Retinal pigment epithelial cell (primary cell): Measurements from ENCODE around the gene AXL.
"Not testable (repeated sequence)": the region's sequence is repeated elsewhere in the genome, so short reads cannot be mapped to it uniquely, and the experiment has no call there.

Experiments
- DNase-seq: peaks from one replicate; pipeline ENCODE4 v3.0.0-alpha.2; 2010; ENCODE audit warnings: low read depth
- H3K4me3 ChIP-seq: 2 replicates; pipeline ENCODE4 v1.5.1; 2011; ENCODE audit warnings: mild to moderate bottlenecking, low read length, control low read depth, moderate library complexity
- CTCF ChIP-seq: conservative IDR thresholded peaks from 2 replicates; pipeline ENCODE4 v1.5.1; 2011; ENCODE audit warnings: low read depth, low read length, control low read depth, inconsistent platforms

The AXL gene

GRCh38 chr19:41218615-41219507 is at the start of gene AXL:
TSS of gene AXL (plus strand) at chr19:41219223. CDS start at chr19:41219393, 170 bp downstream.
- peak; percentile 44 for DNase-seq
- H3K4me3 ChIP-seq: peak within 1 kb of the TSS; percentile 88

GRCh38 chr19:41172297-41173164 is 46.5 kb upstream of the AXL start:
- no peak for DNase-seq
- peak; percentile 8 for TF ChIP-seq CTCF
- no peak overlapping the region for H3K4me3 ChIP-seq

More at GRCh38 chr19:41218615-41219507, at the start of gene AXL:
- no peak for TF ChIP-seq CTCF

- H3K4me3 ChIP-seq: no peak overlapping the region
- no peak for DNase-seq
- TF ChIP-seq CTCF: no peak
Observed at GRCh38 chr19:41174297-41174928, 44.6 kb upstream of the AXL start.

- H3K4me3 ChIP-seq: no peak overlapping the region
- no peak for TF ChIP-seq CTCF
- peak; percentile 58 for DNase-seq
Observed at GRCh38 chr19:41175801-41176777, 42.9 kb upstream of the AXL start.

GRCh38 chr19:41180173-41180572 is 38.9 kb upstream of the AXL start:
- not testable (repeated sequence) for H3K4me3 ChIP-seq

GRCh38 chr19:41186971-41187883 is 31.8 kb upstream of the AXL start:
- DNase-seq: no peak
- no peak overlapping the region for H3K4me3 ChIP-seq
- TF ChIP-seq CTCF: no peak

More at GRCh38 chr19:41180173-41180572, 38.9 kb upstream of the AXL start:
- DNase-seq: not testable (repeated sequence)
